Fibroblast of mammary gland (primary cell): ENCODE results near the gene KRTAP10-1.

Experiments used
- DNase-seq: peaks from one replicate; pipeline ENCODE4 v3.0.0-alpha.2; 2010; ENCODE audit warnings: low read depth
- H3K4me3 ChIP-seq: 2 replicates; pipeline ENCODE4 v1.5.1; 2011; ENCODE audit warnings: low read depth, mild to moderate bottlenecking, low read length, moderate library complexity; ENCODE audit not compliant: control insufficient read depth
- CTCF ChIP-seq: conservative IDR thresholded peaks from 2 replicates; pipeline ENCODE4 v1.5.1; 2011; ENCODE audit warnings: low read depth, low read length, inconsistent platforms; ENCODE audit not compliant: control insufficient read depth, insufficient read depth

The KRTAP10-1 gene

GRCh38 chr21:44535963-44536362 is 4.0 kb downstream of the KRTAP10-1 start:
- DNase-seq = no peak

GRCh38 chr21:44534688-44535087 is 5.3 kb downstream of the KRTAP10-1 start:
- no peak overlapping the region for H3K4me3 ChIP-seq
- no peak for TF ChIP-seq CTCF
- no peak for DNase-seq

More at GRCh38 chr21:44535963-44536362, 4.0 kb downstream of the KRTAP10-1 start:
- no peak overlapping the region for H3K4me3 ChIP-seq
- no peak for TF ChIP-seq CTCF

GRCh38 chr21:44533891-44534627 is 5.9 kb downstream of the KRTAP10-1 start:
- H3K4me3 ChIP-seq = no peak overlapping the region
- no peak for DNase-seq
- TF ChIP-seq CTCF = no peak

GRCh38 chr21:44533121-44533890 is 6.7 kb downstream of the KRTAP10-1 start:
- no peak for TF ChIP-seq CTCF
- no peak overlapping the region for H3K4me3 ChIP-seq
- no peak for DNase-seq

- no peak for DNase-seq
- TF ChIP-seq CTCF = no peak
- H3K4me3 ChIP-seq = no peak overlapping the region
Measured at GRCh38 chr21:44532712-44533111, 7.3 kb downstream of the KRTAP10-1 start.

GRCh38 chr21:44531606-44532564 is 8.1 kb downstream of the KRTAP10-1 start:
- DNase-seq = no peak

More at GRCh38 chr21:44531606-44532564, 8.1 kb downstream of the KRTAP10-1 start:
- TF ChIP-seq CTCF = no peak
- H3K4me3 ChIP-seq = no peak overlapping the region
